CD14-positive monocyte (primary cell): ENCODE data around the gene STRBP. TPM values are rescaled to one million over a fixed set of nuclear protein-coding genes. Genes with fewer than 3 reads are reported as not detected.

Source experiments
- DNase-seq, 3 donors: peaks; one replicate each; pipeline ENCODE4 v3.0.0-alpha.2; 2011 to 2022
- H2AFZ ChIP-seq: 2 replicates; pipeline ENCODE4 v1.6.0; 2012; ENCODE audit warnings: mild to moderate bottlenecking, low read depth, low read length, inconsistent platforms; ENCODE audit not compliant: insufficient read depth, poor library complexity, severe bottlenecking
- H3K27ac ChIP-seq, 2 donors: 1 replicate in 1 of 2; 2 replicates in 1 of 2; pipeline ENCODE4 v1.5.1; 2012 to 2013; ENCODE audit warnings: low read length in 2 of 2, control low read depth in 1 of 2, inconsistent platforms in 1 of 2, low read depth in 1 of 2, mild to moderate bottlenecking in 1 of 2
- H3K27me3 ChIP-seq, 2 donors: one replicate each; pipeline versions ENCODE4 v1.6.0 to v1.6.1; 2011 to 2013; ENCODE audit warnings: low read length in 2 of 2; ENCODE audit not compliant: control insufficient read depth in 2 of 2, insufficient read depth in 2 of 2
- H3K36me3 ChIP-seq, 2 donors: replicated peaks in 1 of 2; 1 replicate in 1 of 2; 2 replicates in 1 of 2; pipeline versions ENCODE4 v1.5.1 to v1.6.1; 2012 to 2013; ENCODE audit warnings: low read length in 2 of 2, control low read depth in 1 of 2, inconsistent platforms in 1 of 2, mild to moderate bottlenecking in 1 of 2; ENCODE audit not compliant: insufficient read depth in 2 of 2, control insufficient read depth in 1 of 2
- H3K4me1 ChIP-seq, 2 donors: 1 replicate in 1 of 2; 2 replicates in 1 of 2; pipeline versions ENCODE4 v1.5.1 to v1.6.1; 2012 to 2013; ENCODE audit warnings: low read length in 2 of 2, control low read depth in 1 of 2, inconsistent platforms in 1 of 2, mild to moderate bottlenecking in 1 of 2, moderate library complexity in 1 of 2; ENCODE audit not compliant: insufficient read depth in 2 of 2, control insufficient read depth in 1 of 2
- H3K4me2 ChIP-seq: replicated peaks from 2 replicates; pipeline ENCODE3; 2012; ENCODE audit warnings: low read length, moderate library complexity, mild to moderate bottlenecking; ENCODE audit not compliant: poor library complexity, severe bottlenecking; ENCODE audit errors: extremely low read depth
- H3K4me3 ChIP-seq, 3 experiments: fragments of 200-600 bp in 1 of 3; sonication (generic) in 1 of 3; replicated peaks in 1 of 3; 1 replicate in 2 of 3; 2 replicates in 1 of 3; pipeline ENCODE4 v1.5.1; 2011 to 2013; ENCODE audit warnings: low read length in 3 of 3, mild to moderate bottlenecking in 3 of 3, control low read depth in 2 of 3, low read depth in 2 of 3, inconsistent platforms in 1 of 3, moderate library complexity in 1 of 3
- H3K79me2 ChIP-seq: 2 replicates; pipeline ENCODE4 v1.6.0; 2012; ENCODE audit warnings: mild to moderate bottlenecking, control low read depth, inconsistent platforms, low read length, moderate library complexity; ENCODE audit not compliant: insufficient read depth
- H3K9ac ChIP-seq: 2 replicates; pipeline ENCODE4 v1.6.0; 2017; ENCODE audit warnings: low read length, mild to moderate bottlenecking; ENCODE audit not compliant: insufficient read depth, poor library complexity, severe bottlenecking
- H3K9me3 ChIP-seq, 2 donors: replicated peaks in 1 of 2; 1 replicate in 1 of 2; 2 replicates in 1 of 2; pipeline versions ENCODE4 v1.5.1 to v1.6.1; 2012 to 2013; ENCODE audit warnings: low read length in 2 of 2, control low read depth in 1 of 2; ENCODE audit not compliant: control insufficient read depth in 1 of 2, insufficient read depth in 1 of 2
- H4K20me1 ChIP-seq: 2 replicates; pipeline ENCODE4 v1.6.0; 2012; ENCODE audit warnings: mild to moderate bottlenecking, low read length, control low read depth, moderate library complexity; ENCODE audit not compliant: insufficient read depth
- H3K27ac Mint-ChIP-seq, 7 donors: one replicate each; pipeline ENCODE4 v1.8.0; 2020; ENCODE audit warnings: mild to moderate bottlenecking in 7 of 7, mixed read lengths in 7 of 7, moderate library complexity in 6 of 7, inconsistent platforms in 2 of 7
- H3K27me3 Mint-ChIP-seq, 3 donors: one replicate each; pipeline ENCODE4 v1.8.0; 2021 to 2022; ENCODE audit warnings: low read depth in 3 of 3, mild to moderate bottlenecking in 3 of 3, mixed read lengths in 3 of 3, moderate library complexity in 3 of 3, inconsistent platforms in 1 of 3
- H3K36me3 Mint-ChIP-seq, 2 donors: one replicate each; pipeline ENCODE4 v1.8.0; 2020; ENCODE audit warnings: mixed read lengths in 2 of 2, inconsistent platforms in 1 of 2, mild to moderate bottlenecking in 1 of 2
- H3K4me1 Mint-ChIP-seq: one replicate; pipeline ENCODE4 v1.8.0; 2020; ENCODE audit warnings: mild to moderate bottlenecking, mixed read lengths
- H3K4me3 Mint-ChIP-seq, 2 donors: one replicate each; pipeline ENCODE4 v1.8.0; 2020; ENCODE audit warnings: mild to moderate bottlenecking in 2 of 2, mixed read lengths in 2 of 2, moderate library complexity in 1 of 2
- H3K9me3 Mint-ChIP-seq, 7 donors: one replicate each; pipeline ENCODE4 v1.8.0; 2020 to 2022; ENCODE audit warnings: mixed read lengths in 7 of 7, mild to moderate bottlenecking in 6 of 7, moderate library complexity in 6 of 7, inconsistent platforms in 2 of 7
- WGBS: methylation state at CpG from one replicate; pipeline ENCODE4 v1.1.5; 2013; ENCODE audit warnings: missing lambda C conversion rate; ENCODE audit not compliant: insufficient coverage; 5-methylcytosine and 5-hydroxymethylcytosine counted together
- intact Hi-C, 2 donors: fragments of 100-400 bp; cut with micrococcal nuclease; formaldehyde crosslinking; loops; one replicate each; pipeline versions ENCODE4 v1.15.0 to v1.15.1; 2023
- polyA plus RNA-seq, 3 donors: library from polyadenylated mRNA; depleted of rRNA in 1 of 3; unstranded in 2 of 3; stranded (reverse) in 1 of 3; fragments of 300-500 nt in 2 of 3; fragments of >200 nt in 1 of 3; fragmentation: Illumina TruSeq in 2 of 3; gene quantifications; 1 replicate in 2 of 3; 2 replicates in 1 of 3; pipeline ENCODE4 v1.2.3, GENCODE V29; 2012 to 2021
- TF ChIP-seq, protein P1 (sequence below): fragments of 200-600 bp; IDR thresholded peaks from one replicate; pipeline ENCODE4 v1.8.0; 2022; ENCODE audit warnings: antibody characterized with exemption, mild to moderate bottlenecking

Gene STRBP
- polyA plus RNA-seq, 3 donors, result 0.97 to 1.9 (median 1.9) TPM

DNA sequence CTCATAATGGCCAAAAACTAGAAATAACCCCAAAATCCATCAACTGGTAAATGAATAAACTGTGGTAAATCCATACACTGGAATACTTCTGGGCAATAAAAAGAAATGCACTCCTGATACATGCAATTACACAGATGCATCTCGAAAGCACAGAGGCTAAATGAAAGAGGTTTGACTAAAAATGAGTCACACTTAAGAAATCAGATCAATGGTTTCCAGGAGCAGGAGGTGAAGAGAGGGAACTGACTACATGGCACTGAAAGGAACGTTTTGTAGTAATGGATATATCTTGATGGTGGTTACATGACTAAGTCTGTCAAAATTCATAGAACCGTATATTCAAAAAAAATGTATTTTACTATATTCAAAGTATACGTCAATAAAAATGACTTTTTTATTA is 42.4 kb downstream of the STRBP start:
- H3K36me3 Mint-ChIP-seq, result peaks cover 0 to 2% of the 10 kb centered on the region in 2 donors

DNA sequence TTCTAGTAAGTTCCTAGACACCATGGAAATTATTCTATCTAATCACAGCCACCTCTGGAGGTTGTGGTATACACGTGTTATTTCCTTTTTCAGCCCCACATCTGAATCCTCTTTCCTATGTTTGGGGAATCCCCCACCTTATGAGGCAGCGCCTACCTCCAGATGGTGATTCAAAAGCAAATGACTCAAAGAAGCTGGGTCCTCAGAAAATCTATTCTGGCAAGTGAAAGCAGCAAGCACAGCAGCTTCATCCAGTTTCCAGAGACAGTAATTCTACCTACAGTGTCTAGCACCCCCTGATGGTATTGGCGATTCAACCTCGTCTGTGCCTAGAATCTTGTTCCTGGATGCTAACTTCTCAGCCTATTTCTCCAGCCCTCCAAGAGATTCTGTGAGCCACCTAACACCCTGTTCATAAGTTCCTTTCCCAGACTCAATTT is 43.0 kb downstream of the STRBP start:
- no peaks in the 10 kb centered on the region for H4K20me1 ChIP-seq
- DNase-seq, result peak in 1 of 3 donors; percentile 47
- TF ChIP-seq, protein P1, sequence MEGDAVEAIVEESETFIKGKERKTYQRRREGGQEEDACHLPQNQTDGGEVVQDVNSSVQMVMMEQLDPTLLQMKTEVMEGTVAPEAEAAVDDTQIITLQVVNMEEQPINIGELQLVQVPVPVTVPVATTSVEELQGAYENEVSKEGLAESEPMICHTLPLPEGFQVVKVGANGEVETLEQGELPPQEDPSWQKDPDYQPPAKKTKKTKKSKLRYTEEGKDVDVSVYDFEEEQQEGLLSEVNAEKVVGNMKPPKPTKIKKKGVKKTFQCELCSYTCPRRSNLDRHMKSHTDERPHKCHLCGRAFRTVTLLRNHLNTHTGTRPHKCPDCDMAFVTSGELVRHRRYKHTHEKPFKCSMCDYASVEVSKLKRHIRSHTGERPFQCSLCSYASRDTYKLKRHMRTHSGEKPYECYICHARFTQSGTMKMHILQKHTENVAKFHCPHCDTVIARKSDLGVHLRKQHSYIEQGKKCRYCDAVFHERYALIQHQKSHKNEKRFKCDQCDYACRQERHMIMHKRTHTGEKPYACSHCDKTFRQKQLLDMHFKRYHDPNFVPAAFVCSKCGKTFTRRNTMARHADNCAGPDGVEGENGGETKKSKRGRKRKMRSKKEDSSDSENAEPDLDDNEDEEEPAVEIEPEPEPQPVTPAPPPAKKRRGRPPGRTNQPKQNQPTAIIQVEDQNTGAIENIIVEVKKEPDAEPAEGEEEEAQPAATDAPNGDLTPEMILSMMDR, result peak; percentile 16
- H3K79me2 ChIP-seq, result no peaks in the 10 kb centered on the region
- Mint-ChIP-seq H3K9me3 (no peaks in the 10 kb centered on the region), H3K4me3 (no peak overlapping the region), H3K4me1 (no peaks in the 10 kb centered on the region), H3K27me3 (peaks cover 0 to 1% (median 0%) of the 10 kb centered on the region in 3 donors), H3K27ac (no peak overlapping the region), H3K36me3 (peaks cover 0 to 2% of the 10 kb centered on the region in 2 donors)
- H3K4me2 ChIP-seq, result no peak overlapping the region
- no peak overlapping the region for H2AFZ ChIP-seq
- intact Hi-C loops, result no loop called here
- no peaks in the 10 kb centered on the region for H3K9me3 ChIP-seq
- H3K4me3 ChIP-seq, result no peak overlapping the region
- no peak overlapping the region for H3K27ac ChIP-seq
- no peak overlapping the region for H3K9ac ChIP-seq
- H3K36me3 ChIP-seq, result no peaks in the 10 kb centered on the region
- no peaks in the 10 kb centered on the region for H3K27me3 ChIP-seq
- 14% methylated on average over 3 of the region's 4 CpGs for WGBS
- H3K4me1 ChIP-seq, result no peaks in the 10 kb centered on the region

More for the DNA sequence above, 42.4 kb downstream of the STRBP start:
- Histone ChIP-seq H3K36me3 (no peaks in the 10 kb centered on the region), H3K4me1 (no peaks in the 10 kb centered on the region), H3K4me2 (no peak overlapping the region), H2AFZ (no peak overlapping the region), H3K9me3 (no peaks in the 10 kb centered on the region), H3K79me2 (no peaks in the 10 kb centered on the region), H3K27ac (no peak overlapping the region), H4K20me1 (no peaks in the 10 kb centered on the region), H3K4me3 (no peak overlapping the region), H3K27me3 (no peaks in the 10 kb centered on the region), H3K9ac (no peak overlapping the region)
- Mint-ChIP-seq H3K9me3 (no peaks in the 10 kb centered on the region), H3K4me3 (no peak overlapping the region), H3K27ac (no peak overlapping the region), H3K4me1 (no peaks in the 10 kb centered on the region), H3K27me3 (peaks cover 0 to 1% (median 0%) of the 10 kb centered on the region in 3 donors)
- TF ChIP-seq, protein P1, result no peak
- DNase-seq, result no peak
- intact Hi-C loops, result no loop called here
- WGBS, result no CpG with 5 or more reads among the region's 4 CpGs
